AG10803 (cell line): ENCODE results near the gene C6orf62.
"Not testable (repeated sequence)": the region's sequence is repeated elsewhere in the genome, so short reads cannot be mapped to it uniquely, and the experiment has no call there.

Source experiments
- DNase-seq: peaks from one replicate; pipeline ENCODE4 v3.0.0; 2010; ENCODE audit warnings: low read depth
- H3K4me3 ChIP-seq: 2 replicates; pipeline ENCODE4 v1.5.1; 2011; ENCODE audit warnings: mild to moderate bottlenecking, low read length, control low read depth
- CTCF ChIP-seq: conservative IDR thresholded peaks from 2 replicates; pipeline ENCODE4 v1.5.1; 2011; ENCODE audit warnings: mild to moderate bottlenecking, low read length, control low read depth, inconsistent platforms

Gene C6orf62

GRCh38 chr6:24664046-24664987, 54.6 kb downstream of the C6orf62 start:
- TF ChIP-seq CTCF, result no peak
- DNase-seq, result no peak
- no peak overlapping the region for H3K4me3 ChIP-seq

- no peak overlapping the region for H3K4me3 ChIP-seq
- no peak for TF ChIP-seq CTCF
- DNase-seq, result no peak
These were observed 55.8 kb downstream of the C6orf62 start for GRCh38 chr6:24663189-24663588.

- TF ChIP-seq CTCF, result no peak
- DNase-seq, result no peak
- H3K4me3 ChIP-seq, result no peak overlapping the region
These were observed 56.7 kb downstream of the C6orf62 start for GRCh38 chr6:24662236-24662635.

- not testable (repeated sequence) for H3K4me3 ChIP-seq, DNase-seq
These were observed 57.2 kb downstream of the C6orf62 start for GRCh38 chr6:24661759-24662158.

GRCh38 chr6:24660105-24660504, 58.8 kb downstream of the C6orf62 start:
- no peak for DNase-seq

GRCh38 chr6:24659561-24659960, 59.4 kb downstream of the C6orf62 start:
- no peak overlapping the region for H3K4me3 ChIP-seq
- no peak for TF ChIP-seq CTCF
- no peak for DNase-seq

More at GRCh38 chr6:24660105-24660504, 58.8 kb downstream of the C6orf62 start:
- H3K4me3 ChIP-seq, result no peak overlapping the region
- TF ChIP-seq CTCF, result no peak

GRCh38 chr6:24658573-24659560, 60.1 kb downstream of the C6orf62 start:
- peak; percentile 69 for DNase-seq
- no peak overlapping the region for H3K4me3 ChIP-seq
- no peak for TF ChIP-seq CTCF
